Measurements from ENCODE around the gene ERN2. TPM values are rescaled to one million over a fixed set of nuclear protein-coding genes. Genes with fewer than 3 reads are reported as not detected.

ERN2 gene
- total and polyA plus RNA-seq, 2 of the 4 experiments (the other 2 are of a cell fraction) = 0.39 to 0.54 TPM

- Histone ChIP-seq H3K18ac (ENCODE audit: low read depth, low read length) (no peak overlapping the region), H3K14ac (replicated peaks; ENCODE audit: low read depth, low read length) (no peak overlapping the region), H3K4ac (ENCODE audit: low read depth, low read length) (no peak overlapping the region), H2AK9ac (replicated peaks; ENCODE audit: low read depth, low read length, poor library complexity) (no peak overlapping the region), H3K27ac (ENCODE audit: insufficient read depth, low read length) (no peak overlapping the region), H4K8ac (ENCODE audit: low read depth in 2 of 2, low read length in 2 of 2) (no peak overlapping the region), H3K4me3 (ENCODE audit: insufficient read depth, low read depth, low read length) (no peak overlapping the region), H2BK120ac (ENCODE audit: low read depth, low read length) (no peak overlapping the region), H2BK15ac (ENCODE audit: low read depth, low read length) (no peak overlapping the region), H4K5ac (ENCODE audit: low read depth, low read length) (no peak overlapping the region), H4K91ac (ENCODE audit: insufficient read depth, low read depth, low read length) (no peak overlapping the region), H3K27me3 (ENCODE audit: control insufficient read depth, insufficient read depth, low read length) (no peaks in the 10 kb centered on the region; the same call in 1 of the 2 replicates), H3K79me1 (ENCODE audit: low read depth in 1 of 2, low read length in 2 of 2) (no peaks in the 10 kb centered on the region), H2BK20ac (ENCODE audit: low read depth, low read length) (no peak overlapping the region), H2BK5ac (ENCODE audit: low read depth, low read length, poor library complexity, severe bottlenecking) (no peak overlapping the region), H3K9me1 (ENCODE audit: insufficient read depth, low read length) (no peaks in the 10 kb centered on the region; the same call in 1 of the 2 replicates), H3K36me3 (ENCODE audit: control insufficient read depth, insufficient read depth, low read length) (no peaks in the 10 kb centered on the region), H3K4me1 (ENCODE audit: control insufficient read depth, insufficient read depth, low read length) (peaks cover 2% of the 10 kb centered on the region; the same call in 1 of the 2 replicates), H2AK5ac (ENCODE audit: low read depth, low read length) (no peak overlapping the region), H3K4me2 (ENCODE audit: low read depth, low read length) (no peak overlapping the region), H3K9me3 (ENCODE audit: control insufficient read depth, insufficient read depth, low read length) (0 out of 2 replicates have a peak, but pooled peaks cover 2% of the 10 kb centered on the region), H3K56ac (ENCODE audit: extremely low read depth, insufficient read depth, low read length) (no peak overlapping the region), H4K20me1 (ENCODE audit: insufficient read depth, low read length) (no peaks in the 10 kb centered on the region), H2AFZ (replicated peaks; ENCODE audit: low read length, poor library complexity) (peak overlapping the region; percentile 33), H3K9ac (ENCODE audit: low read depth, low read length) (no peak overlapping the region), H3K23ac (ENCODE audit: low read depth, low read length) (no peak overlapping the region)
- POLR2A ChIA-PET (ENCODE audit: unreplicated experiment) = no interaction called here
- ATAC-seq (ENCODE audit: low read depth) = no peak
- 8% methylated on average over 2 of the region's 8 CpGs; no CpG with 5 or more reads in 1 of the 2 experiments for WGBS, 2 experiments (ENCODE audit: extremely low coverage in 2 of 2, insufficient read length in 1 of 2)
- dilution Hi-C loops (cut with HindIII; ENCODE audit: low sequenced_read_pairs, unreplicated experiment) (no loop called here), in situ Hi-C loops (cut with MboI; ENCODE audit: low sequenced_read_pairs) (no loop called here), intact Hi-C loops (cut with micrococcal nuclease) (no loop called here)
- no TSS peak for BruUV-seq (replicated peaks)
- DNase-seq = no peak
- CTCF ChIA-PET = interaction anchor here (0.8 to 1.3 kb wide), 2 partner anchors 9 to 27 kb away, joined by 3 to 4 read pairs; no protein-coding TSS in a partner anchor
- TF ChIP-seq SMC3 (IDR thresholded peaks at IDR 0.05; ENCODE audit: low read depth, low read length) = no peak
- no peak for TF ChIP-seq POLR2A (IDR thresholded peaks at IDR 0.05; ENCODE audit: low read depth, low read length)
- TF ChIP-seq NFE2L2 (IDR thresholded peaks at IDR 0.05; ENCODE audit: low read depth, low read length) = no peak
- TF ChIP-seq, protein P1, sequence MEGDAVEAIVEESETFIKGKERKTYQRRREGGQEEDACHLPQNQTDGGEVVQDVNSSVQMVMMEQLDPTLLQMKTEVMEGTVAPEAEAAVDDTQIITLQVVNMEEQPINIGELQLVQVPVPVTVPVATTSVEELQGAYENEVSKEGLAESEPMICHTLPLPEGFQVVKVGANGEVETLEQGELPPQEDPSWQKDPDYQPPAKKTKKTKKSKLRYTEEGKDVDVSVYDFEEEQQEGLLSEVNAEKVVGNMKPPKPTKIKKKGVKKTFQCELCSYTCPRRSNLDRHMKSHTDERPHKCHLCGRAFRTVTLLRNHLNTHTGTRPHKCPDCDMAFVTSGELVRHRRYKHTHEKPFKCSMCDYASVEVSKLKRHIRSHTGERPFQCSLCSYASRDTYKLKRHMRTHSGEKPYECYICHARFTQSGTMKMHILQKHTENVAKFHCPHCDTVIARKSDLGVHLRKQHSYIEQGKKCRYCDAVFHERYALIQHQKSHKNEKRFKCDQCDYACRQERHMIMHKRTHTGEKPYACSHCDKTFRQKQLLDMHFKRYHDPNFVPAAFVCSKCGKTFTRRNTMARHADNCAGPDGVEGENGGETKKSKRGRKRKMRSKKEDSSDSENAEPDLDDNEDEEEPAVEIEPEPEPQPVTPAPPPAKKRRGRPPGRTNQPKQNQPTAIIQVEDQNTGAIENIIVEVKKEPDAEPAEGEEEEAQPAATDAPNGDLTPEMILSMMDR (conservative IDR thresholded peaks at IDR 0.05; ENCODE audit: low read depth, low read length) = no peak
- TF ChIP-seq MAZ (IDR thresholded peaks at IDR 0.05; ENCODE audit: borderline replicate concordance, low read depth, low read length) = no peak
- no peak for TF ChIP-seq MAFK (IDR thresholded peaks at IDR 0.05; ENCODE audit: low read depth, low read length)
- TF ChIP-seq ELK1 (IDR thresholded peaks at IDR 0.05; ENCODE audit: borderline replicate concordance, low read depth, low read length) = no peak
- no peak for TF ChIP-seq CHD1 (IDR thresholded peaks at IDR 0.05; ENCODE audit: low read depth, low read length)
- no peak for TF ChIP-seq MXI1 (IDR thresholded peaks at IDR 0.05; ENCODE audit: borderline replicate concordance, low read depth, low read length)
- no peak for TF ChIP-seq FOS (IDR thresholded peaks at IDR 0.05; ENCODE audit: low read depth, low read length)
- TF ChIP-seq USF2 (IDR thresholded peaks at IDR 0.05; ENCODE audit: low read depth, low read length) = no peak
- TF ChIP-seq RFX5 (IDR thresholded peaks at IDR 0.05; ENCODE audit: low read depth, low read length) = no peak
- no peak for TF ChIP-seq RCOR1 (IDR thresholded peaks at IDR 0.05; ENCODE audit: insufficient replicate concordance, low read length)
Measured at GRCh38 chr16:23700509-23700908, 12.5 kb downstream of the ERN2 start.
